Skeletal muscle cell (primary cell): Measurements from ENCODE around the gene PEMT.
"Not testable (repeated sequence)": the region's sequence is repeated elsewhere in the genome, so short reads cannot be mapped to it uniquely, and the experiment has no call there.

ENCODE experiments used
- DNase-seq: peaks from one replicate; pipeline ENCODE4 v3.0.0-alpha.2; 2010; ENCODE audit warnings: low read depth
- H3K4me3 ChIP-seq: 2 replicates; pipeline ENCODE4 v1.5.1; 2011; ENCODE audit warnings: low read depth, mild to moderate bottlenecking, control low read depth, low read length, moderate library complexity

PEMT gene, protein sequence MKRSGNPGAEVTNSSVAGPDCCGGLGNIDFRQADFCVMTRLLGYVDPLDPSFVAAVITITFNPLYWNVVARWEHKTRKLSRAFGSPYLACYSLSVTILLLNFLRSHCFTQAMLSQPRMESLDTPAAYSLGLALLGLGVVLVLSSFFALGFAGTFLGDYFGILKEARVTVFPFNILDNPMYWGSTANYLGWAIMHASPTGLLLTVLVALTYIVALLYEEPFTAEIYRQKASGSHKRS

DNA sequence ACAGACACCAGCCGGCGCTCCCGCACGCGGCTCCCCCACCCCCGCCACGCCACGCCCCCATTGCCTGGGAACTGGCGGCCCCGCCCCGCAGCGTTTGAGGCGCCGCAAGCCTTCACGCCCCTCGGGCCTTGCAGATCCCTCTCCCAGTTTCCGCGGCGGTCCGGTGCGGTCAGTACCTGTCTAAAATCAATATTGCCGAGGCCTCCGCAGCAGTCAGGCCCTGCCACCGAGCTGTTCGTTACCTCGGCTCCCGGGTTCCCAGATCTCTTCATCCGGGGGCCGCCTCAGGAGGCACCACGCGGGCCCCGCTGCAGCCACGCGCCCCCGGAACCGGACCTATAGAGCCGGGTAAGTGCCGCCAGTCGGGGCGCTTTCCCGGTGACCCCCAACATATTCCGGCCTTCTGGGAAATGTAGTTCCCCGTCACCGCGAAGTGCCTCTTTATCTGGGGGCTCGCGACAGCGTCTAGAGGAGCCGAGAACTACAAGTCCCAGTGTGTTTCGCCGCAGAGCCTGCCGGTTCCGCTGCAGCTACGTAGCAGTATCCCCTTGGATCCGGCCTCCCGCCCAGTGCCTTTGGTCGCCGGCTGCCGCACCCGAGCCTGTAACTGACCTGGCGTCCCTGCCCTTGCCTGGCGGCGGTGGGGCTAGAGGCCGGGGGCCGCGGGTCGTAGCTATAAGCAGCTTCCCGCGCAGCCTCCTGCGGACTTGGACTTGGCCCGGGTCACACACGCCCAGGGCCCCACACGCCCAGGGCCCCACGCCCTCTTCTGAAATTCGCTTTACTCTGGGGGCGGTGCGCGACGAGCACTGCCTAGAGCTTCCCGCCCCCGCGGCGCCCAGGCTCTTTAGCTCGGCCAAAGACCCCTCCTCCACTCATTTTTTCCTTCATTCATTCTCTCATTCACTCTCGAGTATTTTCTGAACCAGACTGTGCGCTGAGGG is at the start of gene PEMT:
Gene PEMT, minus strand, starts transcription at position 354 of the 944 bp plus-strand sequence. Its CDS starts 82 bp downstream, at position 272.
- peak within 1 kb of the TSS; percentile 80 for H3K4me3 ChIP-seq
- DNase-seq = peak; percentile 97

DNA sequence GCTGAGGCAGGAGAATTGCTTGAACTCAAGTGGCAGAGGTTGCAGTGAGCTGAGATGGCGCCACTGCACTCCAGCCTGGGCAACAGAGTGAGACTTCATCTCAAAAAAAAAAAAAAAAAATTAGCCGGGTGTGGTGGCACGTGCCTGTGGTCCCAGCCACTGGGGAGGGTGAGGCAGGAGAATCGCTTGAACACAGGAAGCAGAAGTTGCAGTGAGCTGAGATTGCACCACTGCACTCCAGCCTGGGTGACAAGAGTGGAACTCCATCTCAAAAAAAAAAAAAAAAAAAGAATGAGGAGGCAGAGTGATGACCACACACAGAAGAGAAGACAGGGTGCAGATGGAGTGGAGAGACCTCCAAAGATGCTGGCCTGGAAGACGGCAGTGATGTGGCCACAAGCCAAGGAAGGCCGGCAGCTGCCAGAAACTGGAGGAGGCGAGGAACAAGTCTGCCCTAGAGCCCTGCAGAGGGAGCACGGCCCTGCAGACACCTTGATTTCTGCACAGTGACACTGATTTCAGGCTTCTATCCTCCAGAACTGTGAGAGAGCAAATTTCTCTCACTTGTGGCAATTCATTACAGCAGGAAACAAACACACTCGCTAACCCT is 48.3 kb upstream of the PEMT start:
- not testable (repeated sequence) for DNase-seq, H3K4me3 ChIP-seq

DNA sequence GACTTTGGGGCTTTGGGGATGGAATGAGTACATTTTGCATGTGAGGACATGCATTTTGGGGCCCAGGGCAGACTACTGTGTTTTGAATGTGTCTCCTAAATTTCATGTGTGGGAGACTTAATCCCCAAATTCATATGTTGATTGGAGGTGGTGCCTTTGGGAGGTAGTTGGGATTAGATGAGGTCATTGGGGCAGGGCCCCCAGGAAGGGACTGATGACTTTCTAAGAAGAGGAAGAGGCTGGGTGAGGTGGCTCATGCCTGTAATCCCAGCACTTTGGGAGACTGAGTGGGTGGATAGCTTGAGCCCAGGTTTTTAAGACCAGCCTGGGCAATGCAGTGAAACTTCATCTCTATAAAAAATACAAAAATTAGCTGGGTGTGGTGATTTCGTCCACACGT is 47.0 kb upstream of the PEMT start:
- H3K4me3 ChIP-seq = no peak overlapping the region
- DNase-seq = no peak

DNA sequence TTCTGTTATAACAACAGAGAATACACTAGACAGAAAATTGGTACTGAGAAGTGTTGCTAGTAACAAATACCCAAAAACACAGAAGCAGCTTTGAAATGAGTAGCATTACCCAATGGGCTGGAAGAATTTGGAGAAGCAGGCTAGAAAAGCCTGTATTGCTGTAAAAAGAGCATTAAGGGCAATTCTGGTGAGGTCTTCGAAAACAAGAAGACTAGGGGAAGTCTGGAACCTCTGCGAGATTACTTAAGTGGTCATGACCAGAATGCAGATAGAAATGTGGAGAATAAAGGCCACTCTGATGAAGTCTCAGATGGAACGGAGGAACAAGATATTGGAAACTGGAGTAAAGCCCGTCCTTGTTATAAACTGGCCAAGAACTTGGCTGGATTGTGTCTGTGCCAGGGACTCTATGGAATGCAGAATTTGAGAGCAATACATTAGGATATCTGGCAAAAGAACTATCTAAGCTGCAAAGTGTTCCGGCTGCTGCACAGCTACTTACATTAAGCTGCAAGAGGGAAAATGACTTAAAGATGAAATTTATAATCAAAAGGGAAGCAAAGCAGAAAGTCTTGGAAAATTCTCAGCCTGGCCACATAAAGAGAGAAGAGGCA is 44.9 kb upstream of the PEMT start:
- H3K4me3 ChIP-seq = no peak overlapping the region
- DNase-seq = no peak

DNA sequence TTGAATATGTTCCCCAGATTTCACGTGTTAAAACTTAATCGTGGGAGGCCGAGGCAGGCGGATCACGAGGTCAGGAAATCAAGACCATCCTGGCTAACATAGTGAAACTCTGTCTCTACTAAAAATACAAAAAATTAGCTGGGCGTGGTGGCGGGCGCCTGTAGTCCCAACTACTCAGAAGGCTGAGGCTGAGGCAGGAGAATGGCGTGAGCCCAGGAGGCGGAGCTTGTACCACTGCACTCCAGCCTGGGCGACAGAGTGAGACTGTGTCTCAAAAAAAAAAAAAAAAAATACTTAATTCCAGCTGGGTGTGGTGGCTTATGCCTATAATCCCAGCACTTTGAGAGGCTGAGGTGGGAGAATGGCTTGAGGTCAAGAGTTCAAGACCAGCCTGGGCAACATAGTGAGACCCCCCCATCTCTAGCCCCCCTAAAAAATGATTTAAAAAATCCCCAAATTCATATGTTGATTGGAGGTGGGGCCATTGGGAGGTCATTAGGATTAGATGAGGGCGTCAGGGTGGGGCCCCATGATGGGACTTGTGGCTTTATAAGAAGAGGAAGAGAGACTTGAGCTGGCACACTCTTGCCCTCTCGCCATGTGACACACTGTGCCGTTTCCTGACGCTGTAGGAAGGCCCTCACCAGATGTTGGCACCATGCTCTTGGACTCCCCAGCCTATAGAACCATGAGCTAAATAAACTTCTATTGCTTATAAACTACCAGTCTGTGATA is 44.2 kb upstream of the PEMT start:
- H3K4me3 ChIP-seq = not testable (repeated sequence)

DNA sequence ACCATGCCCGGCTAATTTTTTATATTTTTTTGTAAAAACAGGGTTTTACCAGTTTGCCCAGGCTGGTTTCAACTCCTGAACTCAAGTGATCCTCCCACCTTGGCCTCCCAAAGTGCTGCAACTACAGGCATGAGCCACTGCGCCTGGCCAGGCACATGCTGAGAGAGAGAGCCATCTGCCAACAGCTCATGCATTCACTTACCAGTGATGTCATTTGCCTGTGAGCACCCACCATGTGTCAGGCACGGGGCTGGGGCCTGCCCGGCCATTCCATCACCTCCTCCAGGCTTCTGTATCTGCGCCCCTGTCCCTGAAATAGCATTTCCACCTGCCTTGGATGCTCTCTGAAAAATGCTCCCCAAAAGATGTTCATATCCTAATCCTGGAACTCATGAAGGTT is 43.6 kb upstream of the PEMT start:
- DNase-seq = no peak
- H3K4me3 ChIP-seq = no peak overlapping the region

More for the DNA sequence above, 44.2 kb upstream of the PEMT start:
- not testable (repeated sequence) for DNase-seq

DNA sequence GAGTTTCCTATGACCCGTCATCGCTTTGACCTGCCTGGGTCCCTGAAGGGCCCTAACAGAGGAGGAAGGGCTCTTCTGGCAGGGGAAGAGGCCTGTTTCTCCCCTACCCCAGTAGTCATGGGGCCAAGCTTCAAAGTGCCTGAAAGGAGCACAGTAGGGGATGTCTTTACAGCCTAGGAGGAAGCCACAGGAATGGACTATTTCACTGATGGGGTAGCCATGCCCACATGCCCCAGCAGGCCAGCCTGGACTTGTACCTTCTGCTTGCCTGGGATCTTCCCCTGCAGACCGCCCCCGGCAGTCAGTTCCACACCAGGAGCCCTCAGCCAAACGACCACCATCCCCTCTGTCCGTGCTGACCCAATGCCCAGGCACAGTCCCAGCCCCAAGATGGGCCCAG is 41.8 kb upstream of the PEMT start:
- DNase-seq = no peak
- H3K4me3 ChIP-seq = no peak overlapping the region

DNA sequence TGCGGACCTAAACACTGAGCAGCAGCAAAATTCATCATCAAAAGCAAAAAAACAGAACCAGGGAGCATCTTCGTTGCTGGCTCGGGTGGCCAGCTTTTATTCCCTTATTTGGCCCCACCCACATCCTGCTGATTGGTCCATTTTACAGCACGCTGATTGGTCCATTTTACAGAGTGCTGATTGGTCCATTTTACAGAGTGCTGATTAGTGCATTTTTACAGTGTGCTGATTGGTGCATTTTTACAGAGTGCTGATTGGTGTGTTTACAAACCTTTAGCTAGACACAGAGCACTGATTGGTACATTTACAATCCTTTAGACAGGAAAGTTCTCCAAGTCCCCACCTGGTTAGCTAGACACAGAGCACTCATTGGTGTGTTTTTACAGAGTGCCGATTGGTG is 41.2 kb upstream of the PEMT start:
- not testable (repeated sequence) for DNase-seq, H3K4me3 ChIP-seq

DNA sequence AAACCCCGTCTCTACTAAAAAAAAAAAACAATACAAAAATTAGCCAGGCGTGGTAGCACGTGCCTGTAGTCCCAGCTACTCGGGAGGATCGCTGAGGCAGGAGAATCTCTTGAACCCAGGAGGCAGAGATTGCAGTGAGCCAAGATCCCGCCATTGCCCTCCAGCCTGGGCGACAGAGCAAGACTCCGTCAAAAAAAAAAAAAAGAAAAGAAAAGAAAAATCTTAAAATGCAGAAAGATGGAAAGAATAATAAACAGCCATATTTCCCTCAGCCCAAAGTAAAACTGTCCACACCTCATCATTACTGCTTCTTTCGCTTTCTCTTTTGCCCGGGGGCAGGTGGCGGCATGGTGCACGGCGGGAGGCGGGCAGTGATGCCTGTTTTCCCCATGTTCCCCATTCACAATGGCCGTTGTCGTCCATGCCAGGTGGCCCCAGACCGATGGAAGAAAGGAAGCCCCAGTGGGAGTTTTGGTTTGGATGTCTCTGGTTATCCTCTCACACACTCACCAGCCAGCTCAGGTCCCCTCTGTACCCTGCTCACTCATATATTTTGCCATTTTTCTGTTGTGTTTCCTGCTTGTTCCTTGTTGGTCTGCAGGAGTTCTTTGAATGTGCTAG is 37.0 kb upstream of the PEMT start:
- no peak for DNase-seq
- no peak overlapping the region for H3K4me3 ChIP-seq

DNA sequence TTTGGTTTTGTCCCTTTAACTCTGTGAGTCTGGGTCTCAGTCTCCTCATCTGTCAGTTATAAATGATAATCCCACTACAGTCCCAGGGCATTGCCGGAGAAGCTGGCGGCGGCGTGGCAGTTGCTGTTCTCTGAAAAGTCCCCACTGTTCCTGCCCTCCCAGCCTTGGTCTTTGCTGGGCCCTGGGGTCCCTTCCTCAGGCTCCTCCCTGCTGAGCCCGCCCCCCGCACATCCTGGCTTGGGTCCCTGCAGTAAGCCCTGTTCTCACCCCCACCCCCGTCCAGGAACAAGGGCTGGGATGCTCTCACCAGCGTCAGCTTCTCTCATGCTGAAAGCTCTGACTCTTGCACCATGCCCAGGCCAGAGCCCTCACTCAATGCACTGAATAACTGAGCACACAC is 35.3 kb upstream of the PEMT start:
- DNase-seq = no peak
- no peak overlapping the region for H3K4me3 ChIP-seq

DNA sequence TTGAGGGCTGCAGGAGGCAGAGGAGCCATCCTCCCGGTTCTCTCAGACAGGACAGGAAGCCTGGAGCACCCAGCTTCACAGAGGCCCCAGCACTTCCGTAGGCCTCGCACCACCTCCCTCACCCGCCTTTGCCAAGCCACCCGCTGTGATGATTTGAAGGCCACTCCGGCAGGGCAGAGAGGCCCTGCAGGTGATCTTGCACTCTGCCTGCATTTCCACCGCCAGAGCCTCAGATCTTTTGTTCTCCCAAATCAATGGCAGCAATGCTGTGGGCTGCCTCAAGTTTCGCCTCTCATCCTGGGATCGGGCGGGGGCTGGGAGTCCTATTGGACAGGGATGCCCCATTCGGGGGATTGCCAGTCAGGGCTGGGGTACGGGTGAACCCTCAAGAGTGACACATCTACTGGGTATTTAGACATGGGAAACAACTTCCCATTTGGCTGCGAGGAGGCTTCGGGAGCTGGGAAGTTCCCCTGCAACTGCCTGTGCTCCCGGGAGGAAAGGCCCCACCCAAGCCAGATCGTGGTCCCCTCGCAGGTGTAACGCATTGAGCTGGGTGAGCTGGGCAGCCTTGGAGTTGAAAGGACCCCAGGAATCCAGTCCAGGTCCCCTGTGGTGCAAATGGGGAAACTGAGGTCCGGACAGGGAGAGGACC is 34.8 kb upstream of the PEMT start:
- no peak for DNase-seq
- no peak overlapping the region for H3K4me3 ChIP-seq

DNA sequence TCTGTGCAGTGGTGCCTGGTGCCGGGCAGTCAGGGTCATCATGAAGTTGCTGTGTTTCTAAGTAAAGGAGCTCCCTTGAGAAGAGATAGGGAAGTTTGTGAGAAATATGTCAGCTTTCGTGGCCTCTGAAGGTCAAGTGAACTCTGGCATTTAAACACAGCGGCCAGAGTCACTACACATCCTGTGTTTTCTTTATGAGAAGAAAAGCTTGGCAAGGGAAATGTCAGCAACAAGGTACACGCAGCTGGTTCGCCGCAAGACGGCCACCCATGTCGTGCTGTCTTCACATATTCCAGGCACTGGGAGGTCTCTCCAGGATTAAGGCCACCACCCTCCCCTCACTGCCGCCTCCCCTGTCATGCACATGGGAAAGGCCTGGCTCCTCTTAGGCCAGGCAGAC is 33.2 kb upstream of the PEMT start:
- no peak for DNase-seq
- H3K4me3 ChIP-seq = no peak overlapping the region

DNA sequence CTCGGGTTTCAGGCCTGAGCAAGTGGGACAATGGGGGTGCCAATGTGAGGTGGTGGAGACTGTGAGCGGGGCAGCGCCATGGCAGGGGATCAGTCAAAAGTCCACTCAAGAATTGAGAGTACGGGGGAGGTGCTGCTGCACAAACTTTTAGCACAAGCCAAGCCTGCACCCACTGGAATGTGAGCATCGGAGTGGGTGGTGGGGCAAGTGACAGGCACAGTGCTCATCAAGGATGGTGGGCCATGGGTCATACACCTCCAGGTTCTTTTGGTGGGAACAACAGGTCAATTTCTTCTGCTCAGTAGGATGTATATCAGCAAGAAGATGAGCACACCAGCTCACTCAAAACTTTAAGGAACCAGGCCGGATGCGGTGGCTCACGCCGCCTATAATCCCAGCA is 32.4 kb upstream of the PEMT start:
- H3K4me3 ChIP-seq = no peak overlapping the region
- no peak for DNase-seq

DNA sequence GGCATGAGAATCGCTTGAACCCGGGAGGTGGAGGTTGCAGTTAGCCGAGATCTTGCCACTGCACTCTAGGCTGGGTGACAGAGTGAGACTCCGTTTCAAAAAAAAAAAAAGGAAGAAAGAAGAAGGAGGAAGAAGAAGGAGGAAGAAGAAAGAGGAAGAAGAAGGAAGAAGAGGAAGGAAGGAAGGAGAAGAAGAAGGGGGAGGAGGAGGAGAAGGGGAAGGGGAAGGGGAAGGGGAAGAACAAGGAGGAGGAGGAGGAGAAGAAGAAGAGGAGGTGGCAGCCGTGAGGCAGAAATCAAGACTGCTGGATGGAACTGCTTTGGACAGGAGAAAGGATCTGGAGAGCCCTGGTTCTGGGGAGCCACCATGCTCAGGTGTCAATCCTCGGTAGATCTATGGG is 29.7 kb upstream of the PEMT start:
- no peak overlapping the region for H3K4me3 ChIP-seq
- no peak for DNase-seq

DNA sequence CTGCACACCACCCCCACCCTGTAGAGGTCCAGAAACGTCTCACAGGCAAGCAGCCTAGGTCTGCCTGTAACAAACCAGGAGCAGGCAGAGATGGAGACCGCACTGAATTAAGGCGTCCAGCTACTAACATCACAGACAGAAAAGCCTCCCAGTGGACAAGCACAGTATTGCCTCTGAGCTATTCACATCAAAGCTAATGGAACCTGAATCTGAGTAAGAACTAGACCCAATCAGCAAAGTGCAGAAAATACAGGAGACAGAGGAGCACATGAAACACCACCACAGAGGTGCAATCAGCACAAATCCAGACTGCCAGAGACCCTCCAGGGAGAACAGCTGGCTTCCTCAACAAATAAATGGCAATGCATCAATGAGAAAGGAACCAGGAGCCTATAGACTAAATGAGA is 22.2 kb upstream of the PEMT start:
- no peak overlapping the region for H3K4me3 ChIP-seq
- DNase-seq = no peak

DNA sequence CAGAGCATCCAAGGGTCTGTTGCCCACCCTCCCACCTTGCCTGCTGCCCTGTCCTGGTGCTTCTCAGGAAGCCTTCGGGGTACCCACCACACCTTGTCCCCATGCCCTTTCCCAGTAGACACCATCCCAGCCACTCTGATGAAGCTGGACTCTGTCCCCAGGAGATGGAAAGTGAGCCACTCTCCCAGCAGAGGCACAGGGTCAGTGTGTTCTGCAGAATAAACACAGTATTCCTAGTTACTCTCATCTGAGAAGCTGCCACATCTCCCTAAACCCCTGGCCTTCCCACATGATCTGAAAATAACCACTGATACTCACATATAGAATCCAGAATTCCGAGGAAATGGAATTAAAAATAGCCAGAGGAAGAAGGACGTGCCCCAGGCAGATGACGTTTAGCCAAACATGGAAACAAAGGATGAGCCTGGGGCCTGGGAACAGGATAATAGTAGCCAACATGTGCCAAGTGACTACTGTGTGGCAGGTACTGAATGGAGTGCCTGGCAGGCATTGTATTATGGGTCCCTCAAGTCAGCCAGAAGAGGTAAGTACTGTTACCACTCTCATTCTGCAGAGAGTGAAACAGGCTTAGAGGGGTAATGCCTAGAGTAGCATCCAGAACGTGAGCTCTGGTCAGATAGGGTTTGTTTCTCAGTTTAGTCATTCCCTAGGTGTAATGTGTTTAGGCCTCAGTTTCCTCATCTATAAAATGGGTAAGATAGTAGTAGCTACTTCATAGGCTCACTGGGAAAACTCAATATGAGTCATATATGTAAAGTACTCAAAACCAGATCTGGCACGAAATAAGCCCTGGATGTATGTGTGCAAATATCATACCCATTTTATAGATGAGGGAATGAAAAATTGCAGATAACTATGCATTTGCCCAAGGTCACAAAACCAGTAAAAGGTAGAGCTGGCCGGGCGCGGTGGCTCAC is 20.8 kb upstream of the PEMT start:
- DNase-seq = no peak
- no peak overlapping the region for H3K4me3 ChIP-seq

DNA sequence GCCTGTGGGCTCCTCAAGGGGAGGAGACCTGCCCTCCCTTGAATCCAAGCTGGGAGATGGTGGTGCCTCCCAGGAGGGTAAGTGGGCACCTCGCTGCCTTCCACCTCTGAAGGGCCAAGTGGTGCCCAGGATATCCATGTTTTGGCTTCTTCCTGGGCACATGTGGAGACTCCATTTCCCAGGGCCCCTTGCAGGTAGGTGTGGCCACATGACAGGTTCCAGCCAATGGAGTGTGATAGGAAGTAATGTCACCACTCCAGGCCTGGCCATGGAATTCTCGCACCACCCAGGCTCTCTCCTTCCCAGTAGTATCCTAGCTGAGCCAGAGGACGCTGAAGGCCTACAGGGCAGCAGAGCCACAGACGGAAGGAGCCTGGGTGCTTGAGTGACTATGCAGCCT is 17.6 kb upstream of the PEMT start:
- no peak for DNase-seq
- H3K4me3 ChIP-seq = no peak overlapping the region
